ENCODE results near the gene EPHX1.

The EPHX1 gene

GRCh38 chr1:225769687-225770086, 40.2 kb upstream of the EPHX1 start:
- no peak overlapping the region for H3K4me2 ChIP-seq (ENCODE audit: low read length)

DNA sequence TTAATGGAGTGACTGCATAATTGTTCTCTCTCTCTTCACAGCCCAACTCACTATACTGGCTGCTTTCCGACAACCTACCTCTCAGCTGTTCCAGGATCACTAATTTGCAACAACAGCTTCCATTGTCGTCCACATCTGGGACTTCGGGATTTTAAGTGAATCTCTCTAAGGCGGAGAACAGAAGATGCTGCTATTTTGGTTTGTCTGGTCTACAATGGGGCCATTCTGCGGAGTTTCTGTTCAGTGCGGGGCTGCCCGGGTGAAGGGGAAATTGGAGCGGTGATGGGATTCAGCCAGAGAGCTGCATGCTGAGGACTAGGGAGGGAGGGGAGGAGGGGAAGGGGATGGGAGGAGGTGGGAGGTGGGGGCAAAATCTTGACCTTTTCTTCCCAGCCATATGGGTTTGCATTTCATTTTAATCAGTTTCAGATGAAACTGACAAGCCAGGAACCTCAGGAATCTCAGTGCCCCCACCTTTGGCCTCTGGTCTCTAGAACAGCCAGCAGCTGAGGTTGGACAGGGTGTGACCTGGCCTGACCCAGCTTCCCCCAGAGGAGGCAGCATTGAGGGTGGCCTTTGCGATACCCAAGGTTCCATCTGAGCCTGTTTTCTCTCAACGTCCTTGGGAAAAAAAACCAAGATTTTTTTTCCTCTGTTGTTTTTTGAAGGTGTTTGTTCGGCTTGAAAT, 39.2 kb upstream of the EPHX1 start:
- Histone ChIP-seq H3K27me3 (ENCODE audit: control insufficient read depth, low read length) (peaks cover 4% of the 10 kb centered on the region; the same call in 1 of the 2 replicates), H3K4me1 (ENCODE audit: control insufficient read depth, low read length) (peaks cover 6% of the 10 kb centered on the region), H3F3A (ENCODE audit: control insufficient read depth, insufficient read depth) (no peaks in the 10 kb centered on the region), H4K20me1 (ENCODE audit: control insufficient read depth, insufficient read depth, low read depth, low read length) (no peaks in the 10 kb centered on the region), H3K9me3 (ENCODE audit: control insufficient read depth, insufficient read depth, low read length) (no peaks in the 10 kb centered on the region), H3K9me2 (replicated peaks; ENCODE audit: control insufficient read depth, low read length) (no peaks in the 10 kb centered on the region), H3K4me2 (ENCODE audit: low read length) (no peak overlapping the region), H3K79me2 (ENCODE audit: control insufficient read depth, low read length) (no peaks in the 10 kb centered on the region), H3K4me3 (ENCODE audit: low read length) (no peak overlapping the region), H3K27ac (ENCODE audit: low read depth, low read length) (no peak overlapping the region), H3K36me3 (ENCODE audit: control insufficient read depth, low read length) (no peaks in the 10 kb centered on the region)
- TF ChIP-seq, protein P1, sequence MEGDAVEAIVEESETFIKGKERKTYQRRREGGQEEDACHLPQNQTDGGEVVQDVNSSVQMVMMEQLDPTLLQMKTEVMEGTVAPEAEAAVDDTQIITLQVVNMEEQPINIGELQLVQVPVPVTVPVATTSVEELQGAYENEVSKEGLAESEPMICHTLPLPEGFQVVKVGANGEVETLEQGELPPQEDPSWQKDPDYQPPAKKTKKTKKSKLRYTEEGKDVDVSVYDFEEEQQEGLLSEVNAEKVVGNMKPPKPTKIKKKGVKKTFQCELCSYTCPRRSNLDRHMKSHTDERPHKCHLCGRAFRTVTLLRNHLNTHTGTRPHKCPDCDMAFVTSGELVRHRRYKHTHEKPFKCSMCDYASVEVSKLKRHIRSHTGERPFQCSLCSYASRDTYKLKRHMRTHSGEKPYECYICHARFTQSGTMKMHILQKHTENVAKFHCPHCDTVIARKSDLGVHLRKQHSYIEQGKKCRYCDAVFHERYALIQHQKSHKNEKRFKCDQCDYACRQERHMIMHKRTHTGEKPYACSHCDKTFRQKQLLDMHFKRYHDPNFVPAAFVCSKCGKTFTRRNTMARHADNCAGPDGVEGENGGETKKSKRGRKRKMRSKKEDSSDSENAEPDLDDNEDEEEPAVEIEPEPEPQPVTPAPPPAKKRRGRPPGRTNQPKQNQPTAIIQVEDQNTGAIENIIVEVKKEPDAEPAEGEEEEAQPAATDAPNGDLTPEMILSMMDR (IDR thresholded peaks at IDR 0.05; ENCODE audit: low read depth, low read length, poor library complexity, severe bottlenecking), result no peak
- no peak for TF ChIP-seq EZH2phosphoT487 (IDR thresholded peaks at IDR 0.05; ENCODE audit: borderline replicate concordance, low read length)

More at GRCh38 chr1:225769687-225770086, 40.2 kb upstream of the EPHX1 start:
- Histone ChIP-seq H3F3A (ENCODE audit: control insufficient read depth, insufficient read depth) (no peaks in the 10 kb centered on the region), H4K20me1 (ENCODE audit: control insufficient read depth, insufficient read depth, low read depth, low read length) (no peaks in the 10 kb centered on the region), H3K9me2 (replicated peaks; ENCODE audit: control insufficient read depth, low read length) (no peaks in the 10 kb centered on the region), H3K79me2 (ENCODE audit: control insufficient read depth, low read length) (no peaks in the 10 kb centered on the region), H3K4me1 (ENCODE audit: control insufficient read depth, low read length) (peaks cover 6% of the 10 kb centered on the region), H3K36me3 (ENCODE audit: control insufficient read depth, low read length) (no peaks in the 10 kb centered on the region), H3K9me3 (ENCODE audit: control insufficient read depth, insufficient read depth, low read length) (no peaks in the 10 kb centered on the region), H3K27me3 (ENCODE audit: control insufficient read depth, low read length) (peaks cover 7% of the 10 kb centered on the region), H3K4me3 (ENCODE audit: low read length) (no peak overlapping the region), H3K27ac (ENCODE audit: low read depth, low read length) (no peak overlapping the region)
- TF ChIP-seq EZH2phosphoT487 (IDR thresholded peaks at IDR 0.05; ENCODE audit: borderline replicate concordance, low read length), result no peak
- TF ChIP-seq, protein P1 (IDR thresholded peaks at IDR 0.05; ENCODE audit: low read depth, low read length, poor library complexity, severe bottlenecking), result no peak

GRCh38 chr1:225771661-225772322, 38.1 kb upstream of the EPHX1 start:
- H3K4me1 ChIP-seq (ENCODE audit: control insufficient read depth, low read length), result peaks cover 17% of the 10 kb centered on the region
- H3K79me2 ChIP-seq (ENCODE audit: control insufficient read depth, low read length), result peaks cover 3% of the 10 kb centered on the region; the same call in 1 of the 2 replicates
- H3F3A ChIP-seq (ENCODE audit: control insufficient read depth, insufficient read depth), result no peaks in the 10 kb centered on the region
- H3K27me3 ChIP-seq (ENCODE audit: control insufficient read depth, low read length), result peaks cover 3% of the 10 kb centered on the region; the same call in 1 of the 2 replicates
- no peaks in the 10 kb centered on the region for H4K20me1 ChIP-seq (ENCODE audit: control insufficient read depth, insufficient read depth, low read depth, low read length)
- no peak overlapping the region for H3K4me3 ChIP-seq (ENCODE audit: low read length)
- H3K4me2 ChIP-seq (ENCODE audit: low read length), result no peak overlapping the region
- H3K9me3 ChIP-seq (ENCODE audit: control insufficient read depth, insufficient read depth, low read length), result no peaks in the 10 kb centered on the region
- H3K36me3 ChIP-seq (ENCODE audit: control insufficient read depth, low read length), result no peaks in the 10 kb centered on the region
- TF ChIP-seq EZH2phosphoT487 (IDR thresholded peaks at IDR 0.05; ENCODE audit: borderline replicate concordance, low read length), result no peak
- TF ChIP-seq, protein P1 (IDR thresholded peaks at IDR 0.05; ENCODE audit: low read depth, low read length, poor library complexity, severe bottlenecking), result no peak
- H3K27ac ChIP-seq (ENCODE audit: low read depth, low read length), result no peak overlapping the region
- H3K9me2 ChIP-seq (replicated peaks; ENCODE audit: control insufficient read depth, low read length), result no peaks in the 10 kb centered on the region

Measured in DOHH2 (cell line).